Measurements from ENCODE around the gene TBC1D9B.
"Not testable (repeated sequence)": the region's sequence is repeated elsewhere in the genome, so short reads cannot be mapped to it uniquely, and the experiment has no call there.

TBC1D9B gene

GRCh38 chr5:179836225-179837019, 71.3 kb downstream of the TBC1D9B start:
- no peak for DNase-seq

DNA sequence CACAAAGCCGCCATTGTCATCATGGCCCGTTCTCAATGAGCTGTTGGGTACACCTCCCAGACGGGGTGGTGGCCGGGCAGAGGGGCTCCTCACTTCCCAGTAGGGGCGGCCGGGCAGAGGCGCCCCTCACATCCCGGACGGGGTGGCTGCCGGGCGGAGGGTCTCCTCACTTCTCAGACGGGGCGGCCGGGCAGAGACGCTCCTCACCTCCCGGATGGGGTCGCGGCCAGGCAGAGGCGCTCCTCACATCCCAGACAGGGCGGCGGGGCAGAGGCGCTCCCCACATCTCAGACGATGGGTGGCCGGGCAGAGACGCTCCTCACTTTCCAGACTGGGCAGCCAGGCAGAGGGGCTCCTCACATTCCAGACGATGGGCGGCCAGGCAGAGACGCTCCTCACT, 72.8 kb downstream of the TBC1D9B start:
- not testable (repeated sequence) for DNase-seq

- no peak for DNase-seq
Measured at GRCh38 chr5:179834120-179834519, 73.6 kb downstream of the TBC1D9B start.

DNA sequence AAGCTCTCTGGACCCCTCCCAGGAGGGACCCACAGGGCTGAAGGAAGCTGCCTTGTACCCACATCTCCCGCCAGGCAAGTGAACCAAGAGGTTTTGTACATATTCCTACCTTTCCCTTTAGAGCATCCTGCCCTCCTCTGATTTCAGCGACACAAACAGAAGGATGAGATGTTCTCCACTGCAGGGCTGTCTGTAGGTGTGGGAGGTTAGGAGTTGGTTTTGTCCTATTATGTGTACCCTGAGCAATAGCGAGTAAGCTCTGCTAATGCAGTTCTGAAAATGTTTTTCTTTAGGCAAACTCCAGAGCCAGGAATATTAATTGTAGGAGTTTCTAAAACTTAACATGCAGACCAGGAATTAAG, 74.0 kb downstream of the TBC1D9B start:
- DNase-seq = no peak

DNA sequence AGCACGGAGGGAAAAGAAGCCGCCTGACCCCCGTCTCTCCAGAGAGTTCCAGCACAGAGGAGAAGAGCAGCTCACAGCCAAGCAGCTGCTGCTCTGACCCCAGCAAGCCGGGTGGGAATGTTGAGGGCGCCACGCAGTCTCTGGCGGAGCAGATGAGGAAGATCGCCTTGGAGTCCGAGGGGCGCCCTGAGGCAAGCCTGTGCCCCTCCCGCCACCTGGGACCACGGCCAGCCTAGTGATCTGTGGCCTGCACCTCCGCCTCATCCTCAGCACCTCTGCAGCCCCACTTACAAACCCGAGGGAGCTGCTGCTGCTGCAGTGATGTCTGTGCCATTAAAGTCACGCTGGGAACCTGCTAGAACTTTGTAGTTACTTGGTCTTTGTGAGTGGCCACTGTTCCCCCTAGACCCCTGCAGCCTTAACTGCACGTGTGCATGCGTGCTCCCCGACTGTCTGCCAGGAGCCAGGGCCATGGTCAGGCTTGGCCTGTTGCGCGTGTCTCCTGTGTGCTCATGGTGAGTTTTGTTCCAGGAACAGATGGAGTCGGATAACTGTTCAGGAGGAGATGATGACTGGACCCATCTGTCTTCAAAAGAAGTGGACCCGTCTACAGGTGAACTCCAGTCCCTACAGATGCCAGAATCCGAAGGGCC, 74.5 kb downstream of the TBC1D9B start:
- DNase-seq = no peak

DNA sequence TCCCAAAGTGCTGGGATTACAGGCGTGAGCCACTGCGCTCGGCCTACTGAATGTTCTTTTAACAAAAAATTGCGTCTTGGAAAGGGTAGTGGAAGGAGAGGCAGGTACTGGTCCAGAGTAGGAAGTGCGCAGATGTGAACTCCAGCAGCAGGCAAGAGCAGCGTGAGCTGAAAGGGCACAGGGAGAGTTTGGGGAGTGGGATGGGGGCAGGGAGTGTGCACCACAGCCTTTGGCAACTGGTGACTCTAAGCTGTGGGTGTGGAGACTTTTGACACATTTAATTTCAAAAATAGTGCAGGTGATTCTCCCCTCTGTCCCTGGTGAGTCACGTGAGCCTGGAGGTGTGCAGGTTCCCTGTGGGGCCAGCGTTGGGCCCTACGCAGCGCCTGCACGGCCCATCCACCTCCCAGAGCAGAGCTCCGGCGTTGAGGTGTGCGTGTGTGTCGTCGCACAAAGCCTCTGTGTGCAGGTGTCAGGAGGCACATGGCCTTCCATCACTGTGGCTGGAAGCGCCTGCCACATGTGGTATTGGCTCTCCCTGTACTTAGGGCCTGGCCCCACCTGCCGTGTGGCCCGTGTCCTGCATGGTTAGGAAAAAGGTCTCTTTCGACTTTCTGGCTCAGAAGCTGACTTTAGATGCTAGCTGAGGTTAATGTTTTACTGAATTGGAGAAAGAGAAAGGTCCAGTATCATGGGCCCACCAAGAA, 75.5 kb downstream of the TBC1D9B start:
- DNase-seq = no peak

- DNase-seq = no peak
Measured at GRCh38 chr5:179830818-179831468, 76.8 kb downstream of the TBC1D9B start.

- DNase-seq = no peak
Measured at GRCh38 chr5:179829732-179830435, 77.8 kb downstream of the TBC1D9B start.

- DNase-seq = no peak
Measured at GRCh38 chr5:179828756-179829421, 78.8 kb downstream of the TBC1D9B start.

GRCh38 chr5:179827680-179828079, 80.0 kb downstream of the TBC1D9B start:
- DNase-seq = no peak

DNA sequence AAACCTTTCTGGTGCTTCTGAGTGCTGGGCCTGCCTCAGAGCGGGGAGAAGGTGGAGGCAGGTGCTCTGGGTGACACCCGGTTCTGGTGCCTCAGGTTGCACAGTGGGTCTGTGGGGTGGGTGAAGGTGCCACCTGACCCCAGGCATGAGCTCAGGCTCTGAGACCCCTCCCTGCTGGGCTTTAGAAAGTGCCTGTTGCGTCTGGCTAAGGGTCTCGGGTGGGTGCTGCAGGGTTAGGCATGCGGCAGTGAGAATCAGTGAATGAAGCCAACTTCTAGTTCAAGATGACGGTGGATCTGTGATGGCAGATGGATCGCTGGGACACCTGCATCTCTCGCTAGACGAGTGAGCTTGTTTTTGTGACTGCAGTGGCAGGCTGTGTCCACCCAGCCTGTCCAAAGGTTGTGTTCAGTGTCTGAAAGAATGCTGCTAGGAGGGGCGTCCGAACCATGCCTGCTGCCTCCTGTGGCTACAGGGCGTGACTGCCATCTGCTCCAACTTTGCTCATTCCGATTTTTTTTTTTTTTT, 82.0 kb downstream of the TBC1D9B start:
- DNase-seq = no peak

DNA sequence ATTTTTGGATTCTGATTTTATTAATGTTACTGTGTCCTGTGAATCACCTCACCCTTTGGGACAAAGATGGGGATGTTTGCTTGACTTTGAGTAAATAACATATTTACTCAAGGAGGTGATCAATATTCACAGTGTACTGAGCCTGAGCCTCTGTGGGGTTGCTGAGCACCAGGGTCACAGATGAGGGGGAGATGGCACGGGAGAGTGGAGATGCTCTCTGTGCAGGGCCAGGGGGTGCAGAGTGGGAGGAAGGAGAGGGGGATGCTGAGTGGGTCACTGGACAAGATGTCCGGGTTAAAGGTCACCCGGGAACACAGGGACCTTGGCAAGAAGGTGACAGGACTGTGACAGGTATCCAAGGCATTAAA, 83.0 kb downstream of the TBC1D9B start:
- no peak for DNase-seq

DNA sequence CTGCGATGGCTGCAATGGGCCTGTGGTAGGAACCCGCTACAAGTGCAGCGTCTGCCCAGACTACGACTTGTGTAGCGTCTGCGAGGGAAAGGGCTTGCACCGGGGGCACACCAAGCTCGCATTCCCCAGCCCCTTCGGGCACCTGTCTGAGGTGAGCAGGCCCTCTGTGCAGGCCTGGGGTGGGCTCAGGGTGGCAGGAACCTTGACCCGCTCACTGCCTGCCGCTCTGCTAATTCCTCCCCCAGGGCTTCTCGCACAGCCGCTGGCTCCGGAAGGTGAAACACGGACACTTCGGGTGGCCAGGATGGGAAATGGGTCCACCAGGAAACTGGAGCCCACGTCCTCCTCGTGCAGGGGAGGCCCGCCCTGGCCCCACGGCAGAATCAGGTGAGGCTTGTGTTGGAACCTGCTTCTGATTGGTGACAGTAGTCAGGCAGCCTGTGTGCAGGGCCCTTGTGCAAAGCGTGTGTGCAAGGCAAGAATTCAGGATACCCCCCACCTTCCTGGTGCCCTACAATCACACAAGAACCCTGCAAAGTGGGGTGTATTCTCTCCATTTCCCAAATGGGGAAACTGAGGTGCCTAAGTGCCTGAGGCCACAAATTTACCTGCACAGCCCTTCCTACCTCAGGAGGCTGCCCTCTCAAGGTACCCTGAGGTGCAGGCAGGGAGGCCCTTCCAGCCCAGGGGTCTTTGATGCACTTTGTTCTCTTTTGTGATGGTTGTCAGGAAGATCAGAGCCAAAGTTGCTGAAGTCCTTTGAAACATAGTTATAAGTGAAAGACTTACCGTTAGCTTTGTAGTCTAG, 83.6 kb downstream of the TBC1D9B start:
- no peak for DNase-seq

DNA sequence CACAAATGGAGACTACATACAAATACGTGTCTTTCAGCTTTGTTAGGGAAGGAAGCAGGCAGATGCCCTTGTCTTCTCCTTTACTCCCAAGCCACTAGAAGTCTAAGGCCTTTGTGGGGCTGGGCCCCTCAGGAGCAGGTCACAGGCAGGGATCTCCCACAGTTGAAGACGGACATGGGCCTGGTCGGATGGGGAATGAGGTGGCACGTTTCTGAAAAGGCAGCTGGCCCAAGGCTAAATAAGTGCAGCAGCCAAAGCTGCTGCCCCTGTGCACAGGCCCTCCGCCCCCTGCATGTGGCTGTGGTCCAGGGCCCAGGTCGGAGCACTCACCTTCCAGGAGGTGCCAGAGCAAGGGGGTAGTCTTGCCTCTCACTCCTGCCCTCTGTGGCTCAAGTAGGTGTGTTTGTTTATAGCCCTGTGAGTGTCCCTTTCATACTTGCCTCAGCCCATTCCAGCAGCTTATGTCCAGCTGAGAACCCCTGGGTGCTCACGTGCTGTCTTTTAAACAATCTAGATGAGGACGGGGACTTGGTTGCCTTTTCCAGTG, 85.2 kb downstream of the TBC1D9B start:
- DNase-seq = no peak

- no peak for DNase-seq
Measured at GRCh38 chr5:179822059-179822432, 85.7 kb downstream of the TBC1D9B start.

GRCh38 chr5:179821298-179822058, 86.2 kb downstream of the TBC1D9B start:
- DNase-seq = peak; percentile 90

DNA sequence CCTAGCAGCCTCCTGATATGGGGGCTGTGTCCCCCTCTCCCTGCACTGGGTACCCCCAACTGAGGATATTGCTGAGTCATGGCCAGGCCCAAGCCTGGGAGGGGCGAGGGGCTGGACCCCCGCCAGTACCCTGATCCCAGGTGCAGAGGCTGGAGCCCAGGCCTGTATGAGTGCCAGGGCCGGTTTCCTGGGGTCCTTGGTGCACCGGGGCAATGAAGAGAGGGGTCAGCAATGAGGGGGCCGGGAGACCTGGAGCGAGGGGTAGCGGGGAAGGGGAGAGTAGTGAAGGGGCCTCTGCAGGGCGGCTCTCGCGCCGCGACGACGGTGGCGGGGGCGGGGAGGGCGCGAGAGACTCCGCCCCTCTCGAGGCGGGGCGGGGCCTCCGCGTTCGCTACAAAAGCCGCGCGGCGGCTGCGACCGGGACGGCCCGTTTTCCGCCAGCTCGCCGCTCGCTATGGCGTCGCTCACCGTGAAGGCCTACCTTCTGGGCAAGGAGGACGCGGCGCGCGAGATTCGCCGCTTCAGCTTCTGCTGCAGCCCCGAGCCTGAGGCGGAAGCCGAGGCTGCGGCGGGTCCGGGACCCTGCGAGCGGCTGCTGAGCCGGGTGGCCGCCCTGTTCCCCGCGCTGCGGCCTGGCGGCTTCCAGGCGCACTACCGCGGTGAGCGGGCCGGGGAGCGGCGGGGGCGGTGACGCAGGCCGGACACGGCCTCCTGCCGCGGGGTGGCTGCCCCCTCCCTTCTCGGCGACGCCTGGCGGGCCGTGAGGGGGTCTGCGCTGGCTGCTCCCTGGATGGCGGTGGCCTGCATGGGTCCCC, 87.0 kb downstream of the TBC1D9B start, which contains the start of gene SQSTM1:
Gene SQSTM1 (plus strand): TSS at position 423 of the 815 bp plus-strand sequence. CDS start 32 bp downstream, at position 455.
- DNase-seq = peak; percentile 94

- no peak for DNase-seq
Measured at GRCh38 chr5:179820127-179820482, 87.6 kb downstream of the TBC1D9B start.
